Fibroblast of lung (primary cell): ENCODE results near the gene SLC35B1.

ENCODE experiments used
- EZH2 ChIP-seq: IDR thresholded peaks from 2 replicates; pipeline ENCODE4 v1.5.1; 2012; ENCODE audit warnings: low read length, control low read depth, mild to moderate bottlenecking; ENCODE audit errors: missing control alignments
- TF ChIP-seq, protein P1 (sequence below), 2 donors: IDR thresholded peaks in 1 of 2; conservative IDR thresholded peaks in 1 of 2; 1 replicate in 1 of 2; 2 replicates in 1 of 2; pipeline ENCODE4 v1.5.1; 2011 to 2012; ENCODE audit warnings: low read length in 2 of 2, control low read depth in 1 of 2, inconsistent platforms in 1 of 2, low read depth in 1 of 2, mild to moderate bottlenecking in 1 of 2

- TF ChIP-seq, protein P1, sequence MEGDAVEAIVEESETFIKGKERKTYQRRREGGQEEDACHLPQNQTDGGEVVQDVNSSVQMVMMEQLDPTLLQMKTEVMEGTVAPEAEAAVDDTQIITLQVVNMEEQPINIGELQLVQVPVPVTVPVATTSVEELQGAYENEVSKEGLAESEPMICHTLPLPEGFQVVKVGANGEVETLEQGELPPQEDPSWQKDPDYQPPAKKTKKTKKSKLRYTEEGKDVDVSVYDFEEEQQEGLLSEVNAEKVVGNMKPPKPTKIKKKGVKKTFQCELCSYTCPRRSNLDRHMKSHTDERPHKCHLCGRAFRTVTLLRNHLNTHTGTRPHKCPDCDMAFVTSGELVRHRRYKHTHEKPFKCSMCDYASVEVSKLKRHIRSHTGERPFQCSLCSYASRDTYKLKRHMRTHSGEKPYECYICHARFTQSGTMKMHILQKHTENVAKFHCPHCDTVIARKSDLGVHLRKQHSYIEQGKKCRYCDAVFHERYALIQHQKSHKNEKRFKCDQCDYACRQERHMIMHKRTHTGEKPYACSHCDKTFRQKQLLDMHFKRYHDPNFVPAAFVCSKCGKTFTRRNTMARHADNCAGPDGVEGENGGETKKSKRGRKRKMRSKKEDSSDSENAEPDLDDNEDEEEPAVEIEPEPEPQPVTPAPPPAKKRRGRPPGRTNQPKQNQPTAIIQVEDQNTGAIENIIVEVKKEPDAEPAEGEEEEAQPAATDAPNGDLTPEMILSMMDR (conservative IDR thresholded peaks at IDR 0.05 in 1 of 2, IDR thresholded peaks at IDR 0.05 in 1 of 2; ENCODE audit: low read depth in 1 of 2, low read length in 2 of 2): no peak
- TF ChIP-seq EZH2: no peak
Observed at GRCh38 chr17:49691086-49691676, 16.6 kb downstream of the SLC35B1 start.
